ENCODE measurements around the gene MACF1.

MACF1 gene

DNA sequence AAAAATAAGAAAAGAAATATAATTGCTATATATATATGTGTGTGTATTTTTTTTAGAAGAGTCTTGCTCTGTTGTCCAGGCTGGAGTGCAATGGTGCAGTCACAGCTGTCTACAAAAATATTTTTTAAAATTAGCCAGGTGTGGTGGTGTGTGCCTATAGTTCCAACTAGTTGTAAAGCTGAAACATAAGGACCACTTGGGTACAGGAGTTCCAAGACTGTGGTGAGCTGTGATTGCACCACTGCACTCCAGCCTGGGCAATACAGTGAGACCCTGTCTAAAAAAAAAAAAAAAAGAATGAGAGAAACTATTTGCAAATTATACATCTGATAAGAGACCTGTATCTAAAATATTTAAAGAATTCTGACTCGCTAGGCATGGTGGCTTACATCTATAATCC lies 328.9 kb downstream of the MACF1 start:
- Histone ChIP-seq H3K4me3 (ENCODE audit: low read length) (no peak overlapping the region), H3K79me2 (ENCODE audit: low read length) (peaks cover 56% of the 10 kb centered on the region), H3K27ac (ENCODE audit: low read length) (no peak overlapping the region), H2AFZ (ENCODE audit: low read length) (no peak overlapping the region), H3K9me3 (replicated peaks; ENCODE audit: insufficient read depth, low read length) (no peaks in the 10 kb centered on the region), H4K20me1 (ENCODE audit: insufficient read depth, low read length) (no peaks in the 10 kb centered on the region), H3K9me2 (replicated peaks; ENCODE audit: insufficient read depth, low read length) (no peaks in the 10 kb centered on the region), H3K27me3 (replicated peaks; ENCODE audit: insufficient read depth, low read length) (no peaks in the 10 kb centered on the region), H3K4me1 (ENCODE audit: low read length) (no peaks in the 10 kb centered on the region), H3F3A (ENCODE audit: insufficient read depth, low read length) (no peaks in the 10 kb centered on the region), H3K9ac (ENCODE audit: low read length) (no peak overlapping the region), H3K4me2 (ENCODE audit: low read depth, low read length) (no peak overlapping the region), H3K36me3 (replicated peaks; ENCODE audit: insufficient read depth, low read length) (peaks cover 3% of the 10 kb centered on the region; the same call in 1 of the 2 replicates)
- no peak for TF ChIP-seq EZH2 (optimal IDR thresholded peaks at IDR 0.05; ENCODE audit: low read depth, low read length)
- no peak for TF ChIP-seq CTCF (IDR thresholded peaks at IDR 0.05; ENCODE audit: low read length)
- no peak for TF ChIP-seq EZH2phosphoT487 (IDR thresholded peaks at IDR 0.05; ENCODE audit: low read length)
- no peak for DNase-seq
